Activated CD4-positive, alpha-beta T cell treated with anti-CD3 and anti-CD28 coated beads for 48 hours (primary cell): ENCODE results near the gene L3MBTL2.

Source experiments
- DNase-seq: peaks from one replicate; pipeline ENCODE4 v3.0.0-alpha.2; 2020

L3MBTL2 gene

DNA sequence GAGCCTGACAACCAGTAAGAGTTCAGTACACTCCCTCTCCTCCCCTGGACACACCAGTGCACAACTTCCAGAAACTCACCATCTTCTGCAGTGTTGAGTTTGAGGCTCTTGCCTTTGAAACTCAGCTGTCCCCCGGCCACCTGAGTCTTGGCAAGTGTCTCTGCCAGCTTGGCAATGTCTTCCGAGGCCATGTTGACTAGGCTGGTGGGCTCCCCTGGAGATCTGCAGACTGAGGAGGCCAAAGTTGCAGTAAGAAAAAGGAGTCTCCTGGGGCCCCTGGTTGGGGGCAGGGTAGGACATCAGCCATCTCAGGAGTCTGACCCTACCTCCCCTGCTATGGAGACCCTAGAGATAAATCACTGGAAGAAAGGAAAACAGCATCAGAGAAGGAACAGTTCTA, 75.7 kb downstream of the L3MBTL2 start:
- no peak for DNase-seq
